ENCODE data around the gene TMEM114.

TMEM114 gene

DNA sequence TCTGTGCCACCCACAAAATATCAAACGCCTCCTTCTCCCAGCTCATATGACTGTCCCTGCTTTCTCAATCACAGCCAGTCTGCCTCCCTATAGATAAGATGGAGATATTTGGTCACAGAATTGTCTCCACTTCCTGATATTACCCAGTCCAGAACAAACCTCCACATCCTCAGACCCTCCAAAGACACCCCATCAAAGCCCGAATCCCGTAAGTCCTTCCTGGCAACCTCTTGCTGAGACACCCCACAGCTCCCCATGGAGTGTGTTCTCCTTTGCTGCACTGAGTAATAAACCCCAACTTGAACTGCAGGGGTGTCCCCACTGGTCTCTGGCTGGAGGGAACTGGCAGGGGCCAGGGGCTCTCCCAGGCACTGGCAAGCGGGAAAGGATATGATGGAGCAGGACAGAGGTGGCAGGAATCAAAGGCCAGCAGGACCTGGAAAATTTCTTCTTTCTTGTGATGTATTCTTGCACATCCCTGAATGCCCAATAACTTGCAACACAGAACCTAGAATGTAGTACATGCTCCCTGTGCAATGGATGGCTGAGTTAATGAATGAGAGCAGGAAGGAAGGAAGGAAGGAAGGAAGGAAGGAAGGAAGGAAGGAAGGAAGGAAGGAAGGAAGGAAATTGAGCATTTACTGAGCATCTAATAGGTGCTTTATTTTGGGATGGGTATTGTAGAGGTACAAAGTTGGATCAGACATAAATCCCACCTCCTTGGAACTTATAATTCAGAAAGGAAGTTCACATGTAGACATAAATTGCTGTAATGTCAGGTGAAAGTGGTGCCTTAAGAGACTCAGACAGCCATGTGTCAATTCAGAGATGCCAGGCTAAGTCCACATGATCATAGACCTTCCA lies 13.9 kb downstream of the TMEM114 start:
- in situ Hi-C loops (cut with MboI; ENCODE audit: low sequenced_read_pairs): loop anchor here (10.0 kb wide), 1 partner anchor 68 kb away; no protein-coding TSS in a partner anchor

DNA sequence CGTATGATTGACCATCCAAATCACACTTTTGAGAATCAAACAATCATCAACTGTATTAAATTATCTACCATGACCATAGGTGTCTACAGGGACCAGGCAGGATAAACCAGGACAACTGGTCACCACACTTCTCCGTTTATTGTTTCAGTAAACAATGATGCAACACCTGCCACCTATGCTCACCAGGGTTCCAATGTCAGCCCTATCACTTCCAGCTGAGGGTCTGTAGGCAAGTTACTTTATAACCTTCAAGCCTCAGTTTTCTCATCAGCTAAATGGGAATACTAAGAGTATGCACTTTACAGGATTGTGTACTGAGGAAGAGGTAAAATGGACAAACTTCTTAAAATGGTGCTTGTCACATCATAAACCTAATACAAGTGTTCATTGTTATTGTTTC lies 14.9 kb downstream of the TMEM114 start:
- in situ Hi-C loops (cut with MboI; ENCODE audit: low sequenced_read_pairs): loop anchor here (10.0 kb wide), 1 partner anchor 69 kb away; no protein-coding TSS in a partner anchor

DNA sequence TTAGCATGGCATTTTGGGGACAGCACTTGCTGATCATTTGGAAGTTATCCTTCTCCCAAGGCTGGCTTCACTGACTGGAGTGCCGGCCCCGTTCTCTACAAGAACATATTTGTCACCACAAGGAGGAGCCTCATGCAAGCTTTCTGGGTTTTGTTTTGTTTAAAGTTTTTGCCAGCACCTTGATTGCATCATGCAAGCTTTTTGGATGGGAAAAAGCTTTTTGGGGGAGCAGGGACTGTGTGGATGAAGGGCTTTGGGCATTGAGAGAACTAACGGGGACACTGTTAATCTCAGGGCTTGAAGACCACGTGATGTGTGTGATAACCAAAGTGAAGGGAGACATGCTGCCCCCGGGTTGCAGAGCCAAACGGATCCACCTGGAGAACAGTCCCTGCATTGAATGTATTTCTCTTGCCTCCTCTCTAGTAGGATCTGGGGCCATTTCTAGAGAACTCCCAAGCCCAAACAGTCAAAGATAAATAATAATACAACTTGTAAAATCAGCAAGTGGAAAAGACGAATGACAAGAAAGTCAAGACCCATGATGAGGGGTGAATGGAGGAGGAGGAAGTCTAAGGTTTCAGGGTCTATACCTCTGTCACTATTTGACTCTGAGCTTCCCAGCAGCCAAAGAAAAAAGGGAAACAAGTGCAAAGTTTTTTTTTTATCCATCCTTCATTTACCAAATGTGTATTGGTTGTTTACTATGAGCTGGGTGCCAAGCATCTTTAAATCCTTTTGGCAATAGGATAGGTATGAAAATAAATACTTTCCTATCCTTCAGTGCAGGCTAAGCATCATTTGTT lies 17.2 kb downstream of the TMEM114 start:
- in situ Hi-C loops (cut with MboI; ENCODE audit: low sequenced_read_pairs): loop anchor here (10.0 to 25.0 kb wide), 2 partner anchors 72 to 214 kb away; partner anchors contain the start of genes PMM2 and TMEM186

DNA sequence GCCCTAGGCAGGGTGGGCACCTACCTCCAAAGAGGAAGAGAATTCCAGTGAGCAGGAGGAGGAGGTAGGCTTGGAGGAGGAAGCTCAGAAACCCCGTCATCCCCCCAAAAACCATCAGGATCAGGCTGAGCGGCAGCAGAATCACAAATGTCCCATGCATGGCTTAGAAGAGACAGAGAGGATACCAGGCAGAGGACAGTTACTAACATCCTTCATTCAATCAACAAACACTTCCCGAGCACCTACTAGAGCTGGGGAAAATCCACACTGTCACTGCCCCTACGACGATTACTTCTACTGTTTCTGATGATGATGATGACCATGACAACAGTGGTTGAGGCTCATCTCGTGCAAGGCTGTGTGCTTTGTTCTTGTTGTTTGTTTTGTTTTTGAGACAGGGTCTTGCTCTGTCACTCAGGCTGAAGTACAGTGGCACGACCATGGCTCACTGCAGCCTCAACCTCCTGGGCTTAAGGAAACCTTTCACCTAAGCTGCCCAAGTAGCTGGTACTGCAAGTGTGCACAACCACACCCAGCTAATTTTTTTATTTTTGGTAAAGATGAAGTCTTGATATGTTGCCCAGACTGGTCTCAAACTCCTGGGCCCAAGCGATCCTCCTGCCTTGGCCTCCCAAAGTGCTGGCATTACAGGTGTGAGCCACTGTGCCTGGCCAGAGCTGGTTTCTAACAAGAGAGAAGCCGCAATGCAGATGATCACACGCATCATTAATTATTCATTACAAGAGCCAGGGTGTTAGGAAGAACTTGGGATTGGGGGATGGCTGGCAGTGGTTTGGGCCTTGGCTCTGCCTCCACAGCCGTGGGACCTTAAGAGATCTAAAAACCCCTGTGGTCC lies 18.0 kb downstream of the TMEM114 start:
- in situ Hi-C loops (cut with MboI; ENCODE audit: low sequenced_read_pairs): loop anchor here (10.0 to 25.0 kb wide), 2 partner anchors 73 to 215 kb away; partner anchors contain the start of genes PMM2 and TMEM186

DNA sequence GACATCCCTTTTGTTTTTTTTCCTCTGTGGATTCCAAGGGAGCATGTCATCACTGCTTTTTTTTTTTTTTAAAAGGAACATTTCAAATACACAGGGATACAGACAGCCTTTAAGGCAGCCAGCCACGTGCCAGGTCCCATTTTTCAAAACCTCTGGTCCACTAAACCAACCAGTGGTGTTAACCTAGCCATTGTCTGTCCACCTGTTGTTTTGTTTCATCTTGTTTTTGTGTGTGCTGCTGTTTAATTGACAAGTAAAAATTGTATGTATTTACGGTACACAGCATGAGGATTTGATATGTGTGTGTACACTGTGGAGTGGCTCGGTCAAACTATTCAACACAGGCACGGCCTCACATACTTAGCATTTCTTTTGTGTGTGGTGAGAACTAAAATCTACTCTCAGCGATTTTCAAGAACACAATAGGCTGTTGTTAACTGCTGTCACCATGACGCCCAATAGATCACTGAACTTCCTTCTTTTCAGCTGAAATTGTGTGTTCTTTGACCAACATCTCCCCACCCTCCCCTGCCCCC lies 19.2 kb downstream of the TMEM114 start:
- in situ Hi-C loops (cut with MboI; ENCODE audit: low sequenced_read_pairs): loop anchor here (10.0 to 25.0 kb wide), 2 partner anchors 74 to 216 kb away; partner anchors contain the start of genes PMM2 and TMEM186

DNA sequence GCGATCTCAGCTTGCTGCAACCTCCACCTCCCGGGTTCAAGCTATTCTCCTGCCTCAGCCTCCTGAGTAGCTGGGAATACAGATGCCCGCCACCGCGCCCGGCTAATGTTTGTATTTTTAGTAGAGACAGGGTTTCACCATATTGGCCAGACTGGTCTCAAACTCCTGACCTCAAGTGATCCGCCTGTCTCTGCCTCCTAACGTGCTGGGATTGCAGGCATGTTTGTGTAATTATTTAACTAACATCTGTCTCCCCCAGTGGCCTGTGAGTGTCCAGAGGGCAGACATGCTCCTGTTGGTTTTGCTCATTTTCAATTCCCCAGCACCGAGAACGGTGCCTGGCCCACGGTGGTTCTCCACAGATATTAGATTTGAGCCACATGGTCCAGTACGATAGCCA lies 19.9 kb downstream of the TMEM114 start:
- in situ Hi-C loops (cut with MboI; ENCODE audit: low sequenced_read_pairs): loop anchor here (10.0 to 25.0 kb wide), 2 partner anchors 74 to 217 kb away; partner anchors contain the start of genes PMM2 and TMEM186

DNA sequence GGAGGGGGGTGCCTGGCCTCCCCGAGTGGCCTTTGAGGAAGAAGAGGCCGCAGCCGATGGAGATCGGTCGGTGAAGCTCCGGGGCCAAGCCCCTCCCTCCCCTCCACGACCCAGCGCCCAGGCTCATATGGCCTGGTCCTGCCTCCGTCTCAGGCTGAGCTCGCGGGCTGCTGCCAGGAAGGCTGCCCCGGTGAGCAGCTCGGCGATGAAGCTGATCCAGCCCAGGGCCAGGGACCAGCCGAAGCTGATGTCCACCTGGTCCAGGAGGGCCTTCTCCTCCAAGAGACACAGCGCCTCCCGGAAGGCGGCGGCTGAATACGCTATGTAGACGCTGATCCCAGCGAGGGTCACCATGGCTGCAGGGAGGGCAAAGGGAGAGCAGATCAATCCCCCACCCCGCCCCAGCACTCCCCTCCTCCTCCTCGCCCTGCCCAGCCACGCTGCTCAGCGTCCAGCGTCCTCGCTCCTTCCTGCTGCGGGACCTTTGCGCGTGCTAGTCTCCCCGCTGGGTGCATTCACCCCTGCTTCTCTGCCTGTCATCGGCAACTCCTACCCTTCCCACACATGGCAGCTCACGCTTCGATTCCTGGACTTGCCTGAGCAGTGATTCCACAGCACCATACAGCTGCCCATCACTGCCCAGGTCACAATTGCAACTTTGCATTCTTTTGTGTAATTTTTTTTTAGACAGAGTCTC lies 20.5 kb downstream of the TMEM114 start:
- in situ Hi-C loops (cut with MboI; ENCODE audit: low sequenced_read_pairs): loop anchor here (10.0 to 25.0 kb wide), 3 partner anchors 75 to 315 kb away; partner anchors contain the start of genes LITAFD, PMM2 and TMEM186

DNA sequence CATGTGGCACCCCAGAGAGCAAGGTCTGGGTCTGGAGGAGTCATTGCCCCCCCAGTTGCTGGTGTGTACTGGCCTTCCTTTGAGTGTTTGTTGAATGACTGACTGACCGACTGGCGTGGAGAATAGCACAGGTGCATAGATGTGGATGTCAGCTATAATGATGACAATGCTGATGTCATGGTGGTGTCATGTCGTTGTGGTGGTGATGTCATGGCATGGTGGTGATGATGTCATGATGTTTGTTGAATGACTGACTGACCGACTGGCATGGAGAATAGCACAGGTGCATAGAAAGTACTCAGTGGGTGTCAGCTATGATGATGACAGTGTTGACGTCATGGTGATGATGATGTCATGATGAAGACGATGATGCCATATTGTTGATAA lies 22.1 kb downstream of the TMEM114 start:
- in situ Hi-C loops (cut with MboI; ENCODE audit: low sequenced_read_pairs): loop anchor here (10.0 to 25.0 kb wide), 2 partner anchors 219 to 317 kb away; partner anchors contain the start of genes LITAFD, PMM2 and TMEM186

DNA sequence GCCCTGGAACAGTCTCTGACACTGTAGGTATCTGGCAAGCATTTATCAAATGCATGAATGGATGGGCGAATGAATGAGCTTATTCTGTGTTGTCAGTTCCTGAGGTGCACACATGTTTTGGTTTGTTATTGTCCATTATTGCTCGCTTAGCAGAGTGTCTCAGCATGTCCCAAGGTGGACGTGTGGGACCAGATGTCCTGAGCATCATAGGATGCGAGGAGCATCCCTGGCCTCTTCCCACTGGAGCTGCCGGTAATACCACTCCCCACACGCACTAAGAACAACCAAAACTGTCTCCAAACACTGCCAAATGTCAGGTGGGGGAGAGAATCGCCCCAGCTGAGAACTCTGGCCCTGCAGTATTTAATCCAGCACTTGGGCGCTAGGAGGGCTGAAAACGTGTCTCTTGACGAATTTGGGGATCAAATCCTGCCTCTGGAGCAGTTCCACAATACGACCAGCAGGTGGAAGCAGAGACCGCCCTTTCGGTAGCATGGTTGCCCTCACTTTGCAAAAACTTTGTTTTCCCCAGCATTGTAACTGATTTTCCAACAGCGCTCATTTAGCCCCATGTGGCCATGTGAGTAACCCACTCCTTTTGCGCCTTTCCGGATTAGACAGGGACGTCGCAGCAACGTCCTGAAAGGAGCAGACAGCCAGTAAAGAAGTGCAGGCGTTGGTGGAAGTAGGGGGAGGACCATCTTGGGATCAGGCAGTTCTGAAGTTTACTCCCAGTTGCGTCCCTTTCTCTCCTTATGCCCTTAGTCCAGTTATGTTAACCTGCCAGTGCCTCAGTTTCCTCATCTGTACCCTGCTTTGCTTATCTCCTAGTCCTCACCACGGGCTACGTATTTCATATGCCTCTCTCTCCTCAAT lies 22.7 kb downstream of the TMEM114 start:
- in situ Hi-C loops (cut with MboI; ENCODE audit: low sequenced_read_pairs): loop anchor here (10.0 to 25.0 kb wide), 2 partner anchors 220 to 317 kb away; partner anchors contain the start of genes LITAFD, PMM2 and TMEM186

DNA sequence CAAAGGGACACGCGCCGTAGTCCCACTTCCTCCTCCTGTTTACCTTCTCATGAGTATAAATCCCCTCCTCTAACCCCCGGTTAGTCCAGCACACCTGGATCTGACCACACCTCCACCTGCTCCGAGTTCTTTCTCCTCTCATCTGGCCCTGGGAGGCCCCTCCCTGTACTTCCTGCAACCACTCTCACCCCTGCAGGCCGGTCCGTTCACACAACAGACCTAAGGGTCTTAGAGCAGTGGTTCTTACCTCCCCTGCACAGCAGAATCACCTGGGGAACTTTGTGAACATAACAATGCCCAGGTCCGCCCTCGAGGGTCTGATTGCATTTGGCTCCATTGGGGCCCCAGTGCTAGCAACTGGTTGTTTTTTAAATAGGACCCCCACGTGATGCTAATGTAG lies 24.8 kb downstream of the TMEM114 start:
- in situ Hi-C loops (cut with MboI; ENCODE audit: low sequenced_read_pairs): loop anchor here (10.0 to 25.0 kb wide), 2 partner anchors 222 to 319 kb away; partner anchors contain the start of genes LITAFD, PMM2 and TMEM186

DNA sequence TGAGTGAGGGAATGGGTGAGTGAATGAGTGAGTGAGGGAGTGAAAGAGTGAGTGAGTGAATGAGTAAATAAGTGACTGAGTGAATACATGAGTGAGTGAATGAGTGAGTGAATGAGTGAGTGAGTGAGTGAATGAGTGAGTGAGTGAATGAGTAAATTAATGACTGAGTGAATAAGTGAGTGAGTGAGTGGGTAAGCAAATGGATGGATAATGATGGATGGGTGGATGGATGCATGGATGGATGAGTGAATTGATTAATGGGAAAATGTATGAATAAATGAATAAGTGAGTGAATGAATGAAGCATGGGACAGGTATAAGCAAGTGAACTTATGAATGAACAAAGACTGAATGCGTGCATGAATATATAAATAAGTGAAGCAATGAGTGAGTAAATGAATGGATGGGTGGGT lies 25.4 kb downstream of the TMEM114 start:
- in situ Hi-C loops (cut with MboI; ENCODE audit: low sequenced_read_pairs): loop anchor here (10.0 to 25.0 kb wide), 2 partner anchors 222 to 320 kb away; partner anchors contain the start of genes LITAFD, PMM2 and TMEM186

DNA sequence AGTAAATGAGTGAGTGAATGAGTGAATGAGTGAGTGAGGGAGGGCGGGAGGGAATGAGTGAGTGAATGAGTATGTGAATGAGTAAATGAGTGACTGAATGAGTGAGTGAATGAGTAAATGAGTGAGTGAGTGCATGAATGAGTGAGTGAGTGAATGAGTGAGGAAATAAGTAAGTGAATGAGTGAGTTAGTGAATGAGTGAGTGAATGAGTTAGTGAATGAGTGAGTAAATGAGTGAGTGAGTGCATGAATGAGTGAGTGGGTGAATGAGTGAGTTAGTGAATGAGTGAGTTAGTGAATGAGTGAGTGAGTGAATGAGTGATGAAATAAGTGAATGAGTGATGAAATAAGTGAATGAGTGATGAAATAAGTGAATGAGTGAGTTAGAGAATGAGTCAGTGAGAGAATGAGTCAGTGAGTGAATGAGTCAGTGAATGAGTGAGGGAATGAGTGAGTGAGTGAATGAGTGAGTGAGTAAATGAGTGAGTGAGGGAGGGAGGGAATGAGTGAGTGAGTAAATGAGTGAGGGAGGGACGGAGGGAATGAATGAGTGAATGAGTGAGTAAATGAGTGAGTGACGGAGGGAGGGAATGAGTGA lies 26.3 kb downstream of the TMEM114 start:
- in situ Hi-C loops (cut with MboI; ENCODE audit: low sequenced_read_pairs): loop anchor here (10.0 to 25.0 kb wide), 2 partner anchors 223 to 321 kb away; partner anchors contain the start of genes LITAFD, PMM2 and TMEM186

DNA sequence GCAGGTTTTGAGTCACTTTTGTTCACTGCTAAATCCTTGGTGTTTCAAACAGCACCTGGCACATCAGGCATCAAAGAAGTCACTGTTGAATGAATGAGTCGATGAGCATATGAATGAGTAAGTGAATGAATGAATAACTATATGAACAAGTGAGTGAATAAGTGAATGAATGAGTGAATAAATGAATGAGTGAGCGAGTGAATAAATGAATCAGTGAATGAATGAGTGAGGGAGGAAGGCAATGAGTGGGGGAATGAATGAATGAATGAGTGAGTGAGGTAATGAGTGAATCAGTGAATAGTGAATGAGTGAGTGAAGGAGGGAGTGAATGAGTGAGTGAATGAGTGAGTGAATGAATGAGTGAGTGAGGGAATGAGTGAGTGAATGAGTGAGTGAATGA lies 28.8 kb downstream of the TMEM114 start:
- in situ Hi-C loops (cut with MboI; ENCODE audit: low sequenced_read_pairs): loop anchor here (10.0 to 25.0 kb wide), 2 partner anchors 226 to 323 kb away; partner anchors contain the start of genes LITAFD, PMM2 and TMEM186

DNA sequence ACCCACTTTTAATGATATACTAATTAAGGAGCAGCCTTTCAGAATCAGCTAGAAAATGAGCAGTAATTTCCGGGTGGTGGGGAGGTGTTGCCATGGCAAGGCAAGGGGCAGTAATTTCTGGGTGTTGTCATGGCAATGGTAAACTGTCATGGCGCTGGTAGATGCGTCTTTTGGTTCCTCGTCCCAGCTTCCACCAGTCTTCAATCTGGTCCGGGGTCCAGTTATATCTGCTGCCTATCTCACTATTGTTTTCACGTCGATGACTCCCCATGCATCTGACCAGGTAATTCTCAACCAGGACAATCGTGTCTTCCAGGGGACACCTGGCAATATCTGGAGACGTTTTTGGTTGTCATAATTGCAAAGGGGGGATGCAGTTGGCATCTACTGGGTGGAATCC lies 34.9 kb downstream of the TMEM114 start:
- in situ Hi-C loops (cut with MboI; ENCODE audit: low sequenced_read_pairs): loop anchor here (25.0 kb wide), 1 partner anchor 232 kb away; the partner anchor contains the start of genes PMM2 and TMEM186

DNA sequence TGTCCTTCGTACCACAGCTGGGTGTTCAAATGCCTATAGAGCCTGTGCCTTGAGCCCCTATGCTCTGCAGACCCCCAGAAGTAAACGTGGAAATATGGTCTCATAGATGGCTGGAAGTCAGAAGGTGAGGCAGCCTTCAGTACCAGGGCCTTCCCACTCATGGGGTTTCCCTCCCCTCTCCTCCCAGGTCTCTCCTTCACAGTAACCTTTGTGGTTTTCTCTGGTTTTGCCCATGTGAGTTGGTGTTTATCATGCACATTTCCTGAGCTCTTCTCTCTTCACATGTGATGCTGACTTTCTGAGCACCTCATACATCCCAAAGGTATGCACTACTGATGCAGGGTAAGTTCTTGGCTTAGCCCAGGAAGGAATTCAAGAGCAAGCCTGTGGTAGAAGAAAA lies 35.4 kb downstream of the TMEM114 start:
- in situ Hi-C loops (cut with MboI; ENCODE audit: low sequenced_read_pairs): loop anchor here (25.0 kb wide), 1 partner anchor 232 kb away; the partner anchor contains the start of genes PMM2 and TMEM186

DNA sequence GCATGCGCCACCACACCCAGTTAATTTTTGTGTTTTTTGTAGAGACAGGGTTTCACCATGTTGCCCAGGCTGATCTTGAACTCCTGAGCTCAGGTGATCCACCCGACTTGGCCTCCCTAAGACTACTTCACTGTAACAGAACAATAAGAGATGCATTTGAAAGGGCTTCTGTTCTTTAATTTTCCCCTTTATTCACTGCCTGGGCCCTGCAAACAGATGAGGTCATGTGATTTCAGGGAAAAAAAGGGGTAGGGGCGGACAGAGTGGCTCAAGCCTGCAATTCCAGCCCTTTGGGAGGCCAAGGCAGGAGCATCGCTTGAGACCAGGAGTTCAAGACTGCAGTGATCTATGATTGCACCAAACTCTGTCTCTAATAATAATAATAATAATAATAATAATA lies 36.3 kb downstream of the TMEM114 start:
- in situ Hi-C loops (cut with MboI; ENCODE audit: low sequenced_read_pairs): loop anchor here (25.0 kb wide), 1 partner anchor 233 kb away; the partner anchor contains the start of genes PMM2 and TMEM186
